Smooth muscle cell of the brain vasculature (primary cell): ENCODE data around the gene RBL2.
"Not testable (repeated sequence)": the region's sequence is repeated elsewhere in the genome, so short reads cannot be mapped to it uniquely, and the experiment has no call there.

Source experiments
- DNase-seq: peaks from one replicate; pipeline ENCODE4 v3.0.0-alpha.2; 2012; ENCODE audit warnings: low read depth, low spot score

Gene RBL2

GRCh38 chr16:53434377-53435065 lies at the start of gene RBL2:
RBL2 (plus strand) TSS chr16:53434471; CDS start chr16:53434557, 86 bp downstream.
- no peak for DNase-seq

DNA sequence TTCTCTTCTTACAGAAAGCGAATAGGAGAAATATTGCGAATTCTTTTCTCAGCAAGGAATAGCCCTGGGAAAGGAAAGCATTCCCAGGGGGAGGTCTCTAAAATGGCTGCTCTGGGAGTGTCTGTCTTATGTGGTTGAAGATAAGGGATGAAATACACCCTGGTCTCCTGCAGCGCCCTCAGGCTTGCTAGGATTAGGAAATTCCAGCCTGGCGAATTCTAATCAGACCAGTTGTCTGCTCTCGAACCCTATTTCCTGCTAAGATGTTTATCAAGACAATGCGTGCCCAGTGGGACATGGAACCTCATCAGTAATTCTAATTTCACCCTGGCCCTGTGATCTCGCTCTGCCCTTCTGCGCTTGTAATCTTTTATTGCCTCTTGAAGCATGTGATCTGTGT lies 49.7 kb upstream of the RBL2 start:
- not testable (repeated sequence) for DNase-seq

DNA sequence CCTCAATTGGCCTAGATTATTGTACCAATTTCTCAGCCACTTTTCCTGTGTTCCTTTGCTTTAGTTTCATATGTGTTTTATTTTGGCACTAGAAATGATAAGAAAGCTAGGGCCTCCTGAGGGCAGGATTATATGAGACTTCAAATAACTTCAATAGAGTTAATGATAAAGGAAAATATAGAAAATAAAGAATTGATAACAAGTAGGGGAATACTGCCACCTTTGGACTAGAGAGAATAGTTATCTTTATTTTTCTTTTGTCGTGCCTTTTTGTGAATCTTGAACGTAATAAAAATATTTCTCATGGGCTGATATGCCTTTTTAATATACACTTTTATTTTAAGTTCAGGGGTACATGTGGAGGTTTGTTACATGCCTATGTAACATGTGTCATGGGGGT lies 29.3 kb upstream of the RBL2 start:
- no peak for DNase-seq

DNA sequence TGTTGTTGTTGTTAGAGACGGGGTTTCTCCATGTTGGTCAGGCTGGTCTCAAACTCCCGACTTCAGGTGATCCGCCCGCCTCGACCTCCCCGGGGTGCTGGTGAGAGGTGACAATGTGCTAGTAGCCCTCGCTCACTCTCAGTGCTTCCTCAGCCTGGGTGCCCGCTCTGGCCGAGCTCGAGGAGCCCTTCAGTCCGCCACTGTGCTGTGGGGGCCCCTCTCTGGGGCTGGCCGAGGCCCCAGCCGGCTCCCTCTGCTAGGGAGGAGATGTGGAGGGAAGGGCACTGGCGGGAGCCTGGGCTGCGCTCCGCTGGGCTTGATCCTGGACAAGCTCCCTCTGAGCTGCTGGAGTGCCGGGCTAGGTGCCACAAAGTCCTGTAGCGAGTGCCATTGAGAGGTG lies 21.7 kb upstream of the RBL2 start:
- no peak for DNase-seq

DNA sequence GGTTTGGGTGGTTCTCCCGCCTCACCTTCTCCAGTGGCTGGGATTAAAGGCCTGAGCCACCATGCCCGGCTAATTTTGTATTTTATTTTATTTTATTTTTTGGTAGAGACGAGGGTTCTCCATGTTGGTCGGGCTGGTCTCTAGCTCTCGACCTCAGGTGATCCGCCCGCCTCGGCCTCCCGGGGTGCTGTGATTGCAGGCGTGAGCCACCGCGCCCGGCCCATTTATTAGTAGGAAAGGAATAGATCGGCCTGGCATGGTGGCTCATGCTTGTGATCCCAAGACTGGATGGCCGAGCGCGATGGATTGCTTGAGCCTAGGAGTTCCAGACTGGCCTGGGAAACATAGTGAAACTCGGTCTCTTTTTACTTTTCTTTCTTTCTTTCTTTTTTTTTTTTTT lies 20.4 kb upstream of the RBL2 start:
- no peak for DNase-seq

DNA sequence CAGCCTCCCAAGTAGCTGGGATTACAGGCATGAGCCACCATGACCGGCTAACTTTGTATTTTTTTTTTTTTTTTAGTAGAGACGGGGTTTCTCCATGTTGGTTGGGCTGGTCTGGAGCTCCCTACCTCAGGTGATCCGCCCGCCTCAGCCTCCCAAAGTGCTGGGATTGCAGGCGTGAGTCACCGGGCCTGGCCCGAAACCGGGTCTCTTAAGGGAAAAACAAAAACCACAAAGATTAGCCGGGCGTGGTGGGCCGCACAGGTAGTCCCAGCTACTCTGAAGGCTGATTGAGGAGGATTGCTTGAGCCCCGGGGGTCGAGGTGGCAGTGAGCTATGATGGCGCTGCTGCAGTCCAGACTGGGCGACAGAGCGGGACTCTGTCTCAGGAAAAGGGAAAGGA lies 19.9 kb upstream of the RBL2 start:
- DNase-seq: no peak

GRCh38 chr16:53415504-53415903 lies 18.8 kb upstream of the RBL2 start:
- no peak for DNase-seq

DNA sequence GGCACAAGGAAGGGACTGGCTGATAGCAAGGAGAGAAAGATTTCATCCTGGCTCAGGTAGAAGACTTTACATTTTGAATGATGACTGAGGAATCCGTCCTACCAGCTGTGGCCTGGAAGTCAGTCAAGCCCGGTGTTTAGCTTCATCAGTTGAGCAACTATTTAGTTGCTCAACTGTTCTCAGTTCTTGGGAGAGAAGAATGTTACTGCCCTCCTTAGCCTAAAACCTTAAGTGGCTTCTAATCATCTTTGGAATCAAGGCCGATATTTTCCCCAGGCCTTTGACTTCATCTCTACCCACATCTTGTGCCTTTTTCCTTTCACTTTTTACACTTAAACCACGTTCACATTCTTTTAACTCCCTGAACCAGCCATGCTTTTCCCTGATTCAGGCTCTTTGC lies 17.3 kb upstream of the RBL2 start:
- no peak for DNase-seq

GRCh38 chr16:53417976-53418375 lies 16.3 kb upstream of the RBL2 start:
- DNase-seq: no peak

DNA sequence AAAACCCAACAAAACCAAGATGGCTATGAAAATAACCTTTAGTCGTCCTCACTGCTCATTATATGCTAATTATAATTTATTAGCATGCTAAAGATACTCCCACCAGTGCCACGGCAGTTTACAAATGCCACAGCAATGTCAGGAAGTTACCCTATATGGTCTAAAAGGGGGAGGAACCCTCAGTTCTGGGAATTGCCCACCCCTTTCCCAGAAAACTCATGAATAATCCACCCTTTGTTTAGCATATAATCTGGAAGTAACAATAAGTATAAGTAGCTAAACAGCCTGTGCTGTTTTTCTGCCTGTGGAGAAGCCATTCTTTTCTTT lies 14.9 kb upstream of the RBL2 start:
- DNase-seq: not testable (repeated sequence)

GRCh38 chr16:53421248-53421647 lies 13.0 kb upstream of the RBL2 start:
- no peak for DNase-seq

- DNase-seq: not testable (repeated sequence)
Observed at GRCh38 chr16:53423968-53424367, 10.3 kb upstream of the RBL2 start.

- DNase-seq: no peak
Observed at GRCh38 chr16:53428681-53429080, 5.6 kb upstream of the RBL2 start.

DNA sequence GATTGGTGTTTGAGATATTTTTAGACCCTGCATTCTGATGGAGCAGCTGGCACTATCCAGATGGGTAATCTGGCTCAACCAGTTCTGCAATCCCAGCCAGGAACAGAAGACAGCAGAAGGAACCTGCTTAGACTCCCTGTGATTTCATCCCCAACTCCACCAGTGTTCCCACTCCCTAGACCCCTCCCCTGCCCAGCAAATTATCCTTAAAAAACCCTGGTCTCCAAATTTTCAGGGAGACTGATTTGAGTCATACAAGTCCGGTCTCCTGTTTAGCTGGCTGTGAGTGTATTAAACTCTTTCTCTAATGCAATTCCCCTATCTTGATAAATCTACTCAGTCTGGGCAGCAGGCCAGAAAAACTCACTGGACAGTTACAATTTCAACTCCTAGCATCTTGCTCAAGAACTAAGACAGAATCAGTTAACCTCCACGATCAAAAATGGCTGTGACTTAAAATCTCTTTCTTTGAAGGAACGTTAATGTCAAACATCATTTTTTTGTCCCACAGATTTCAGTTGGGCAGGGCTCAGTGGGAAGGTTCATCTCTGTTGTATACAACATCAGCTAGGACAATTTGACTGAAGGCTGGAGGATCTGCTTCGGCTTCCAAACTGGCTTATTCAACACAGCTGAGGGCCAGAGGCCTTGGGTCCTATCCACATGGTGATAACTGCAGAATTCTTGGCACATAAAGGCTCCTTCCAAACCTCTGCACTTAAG lies 4.9 kb upstream of the RBL2 start:
- DNase-seq: no peak

- no peak for DNase-seq
Observed at GRCh38 chr16:53430363-53430762, 3.9 kb upstream of the RBL2 start.

GRCh38 chr16:53433509-53433908 lies 762 bp upstream of the RBL2 start:
- DNase-seq: no peak

- no peak for DNase-seq
Observed at GRCh38 chr16:53433930-53434376, 318 bp upstream of the RBL2 start.

GRCh38 chr16:53435066-53435688 lies 906 bp downstream of the RBL2 start:
- peak; percentile 28 for DNase-seq

GRCh38 chr16:53440125-53440524 lies 5.9 kb downstream of the RBL2 start:
- no peak for DNase-seq

DNA sequence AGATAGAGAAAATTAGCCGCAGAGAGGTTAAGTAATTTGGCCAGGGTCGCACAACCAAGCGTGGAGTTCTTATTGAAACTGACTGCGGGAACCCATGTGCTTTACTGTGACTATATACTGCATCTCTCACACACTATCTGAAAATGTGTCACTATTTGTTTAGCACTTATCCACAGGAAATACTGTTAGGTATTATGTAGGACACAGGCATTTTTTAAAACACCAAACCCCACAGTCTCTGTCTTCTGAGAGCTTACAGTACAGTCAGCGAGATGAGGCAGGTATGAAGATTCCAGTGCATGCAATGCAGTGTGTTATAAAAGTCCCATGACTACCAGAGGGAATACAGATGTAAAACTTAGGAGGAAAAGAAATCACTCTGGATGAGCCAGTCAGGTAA lies 11.3 kb downstream of the RBL2 start:
- DNase-seq: no peak

GRCh38 chr16:53446090-53446489 lies 11.8 kb downstream of the RBL2 start:
- no peak for DNase-seq

- no peak for DNase-seq
Observed at GRCh38 chr16:53449816-53450517, 15.7 kb downstream of the RBL2 start.
